ENCODE measurements around the gene METRNL.

Gene METRNL

DNA sequence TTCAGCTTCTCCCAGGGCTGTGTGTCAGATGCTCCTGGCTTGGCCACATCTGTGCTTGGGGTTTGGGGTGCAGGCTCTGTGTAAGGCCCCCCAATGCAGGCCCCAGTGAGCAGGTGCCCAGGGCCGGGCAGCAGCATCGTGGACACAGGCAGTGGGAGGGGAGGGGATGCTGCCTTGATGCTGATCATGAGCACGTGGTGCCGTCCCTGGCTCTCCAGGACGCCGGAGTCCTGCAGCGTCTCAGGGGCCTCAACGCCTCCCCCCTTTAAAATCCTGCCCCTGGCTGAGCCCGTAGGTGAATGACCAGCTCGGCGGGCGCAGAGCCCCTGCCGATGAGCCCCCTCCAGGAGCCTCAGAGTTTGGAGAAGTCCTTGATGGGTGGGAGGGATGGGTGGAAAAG, 9.0 kb downstream of the METRNL start:
- no peak for FAIRE-seq

DNA sequence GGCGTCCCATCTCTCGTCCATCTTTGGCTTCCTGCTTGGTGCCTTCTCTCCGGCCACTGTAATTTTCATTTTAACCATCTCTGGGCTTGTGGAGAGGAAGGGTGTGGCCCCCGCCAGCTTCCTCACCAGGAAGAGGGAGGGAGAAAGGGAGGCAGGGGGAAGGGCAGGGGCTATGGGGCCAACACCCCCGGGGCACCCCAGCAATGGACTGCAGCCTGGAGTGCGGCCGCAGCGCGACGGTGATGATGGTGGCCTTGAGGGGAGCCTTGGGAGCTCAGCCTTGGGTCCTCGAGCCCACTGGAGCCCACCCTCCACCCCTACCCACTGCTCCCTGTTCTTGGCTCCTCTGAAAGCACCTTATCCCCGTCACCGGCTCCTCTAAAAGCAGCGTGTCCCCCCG, 9.5 kb downstream of the METRNL start:
- no peak for FAIRE-seq
- no peak for DNase-seq (ENCODE audit: extremely low spot score, insufficient read length, low read depth)

More for the DNA sequence above, 9.0 kb downstream of the METRNL start:
- no peak for DNase-seq (ENCODE audit: extremely low spot score, insufficient read length, low read depth)

DNA sequence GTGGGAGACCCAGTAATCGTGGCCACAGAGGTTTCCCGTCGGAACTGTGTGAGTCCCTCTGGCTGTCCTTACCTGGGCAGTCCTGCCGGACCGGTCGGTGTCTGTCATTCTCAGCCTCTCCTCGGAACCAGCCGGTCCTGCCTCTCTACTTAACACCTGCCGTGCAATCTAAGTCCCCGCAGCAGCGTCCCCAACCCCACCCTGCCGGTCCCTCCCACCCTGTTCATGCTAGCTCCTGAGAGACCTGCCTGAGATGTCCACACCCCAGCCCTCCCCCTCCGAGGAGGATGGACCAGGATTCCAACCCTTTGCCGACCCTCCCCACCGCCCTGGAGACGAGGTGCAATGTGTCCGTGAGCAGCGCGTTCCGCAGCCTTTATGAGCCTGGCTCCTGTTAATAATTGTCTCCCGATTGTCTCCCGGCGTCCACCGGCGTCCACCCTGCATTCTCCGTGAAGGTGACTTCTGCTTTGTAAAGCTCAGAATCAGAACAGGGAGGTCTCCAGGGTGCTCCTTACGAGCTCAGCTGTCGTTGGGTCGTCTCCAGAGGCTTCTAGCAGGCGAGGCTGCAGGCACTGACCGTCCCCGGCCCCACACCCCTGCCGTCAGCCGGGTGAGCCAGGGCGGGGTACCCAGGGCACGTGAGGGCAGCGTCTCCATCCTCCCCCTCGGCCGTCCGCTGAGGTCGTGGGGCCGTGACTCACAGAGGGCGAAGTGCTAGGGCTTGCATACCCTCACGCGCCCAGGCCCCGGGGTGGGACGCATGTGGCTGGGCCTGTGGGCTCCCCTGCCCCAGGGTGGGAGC, 10.1 kb downstream of the METRNL start:
- FAIRE-seq = no peak
- no peak for DNase-seq (ENCODE audit: extremely low spot score, insufficient read length, low read depth)

DNA sequence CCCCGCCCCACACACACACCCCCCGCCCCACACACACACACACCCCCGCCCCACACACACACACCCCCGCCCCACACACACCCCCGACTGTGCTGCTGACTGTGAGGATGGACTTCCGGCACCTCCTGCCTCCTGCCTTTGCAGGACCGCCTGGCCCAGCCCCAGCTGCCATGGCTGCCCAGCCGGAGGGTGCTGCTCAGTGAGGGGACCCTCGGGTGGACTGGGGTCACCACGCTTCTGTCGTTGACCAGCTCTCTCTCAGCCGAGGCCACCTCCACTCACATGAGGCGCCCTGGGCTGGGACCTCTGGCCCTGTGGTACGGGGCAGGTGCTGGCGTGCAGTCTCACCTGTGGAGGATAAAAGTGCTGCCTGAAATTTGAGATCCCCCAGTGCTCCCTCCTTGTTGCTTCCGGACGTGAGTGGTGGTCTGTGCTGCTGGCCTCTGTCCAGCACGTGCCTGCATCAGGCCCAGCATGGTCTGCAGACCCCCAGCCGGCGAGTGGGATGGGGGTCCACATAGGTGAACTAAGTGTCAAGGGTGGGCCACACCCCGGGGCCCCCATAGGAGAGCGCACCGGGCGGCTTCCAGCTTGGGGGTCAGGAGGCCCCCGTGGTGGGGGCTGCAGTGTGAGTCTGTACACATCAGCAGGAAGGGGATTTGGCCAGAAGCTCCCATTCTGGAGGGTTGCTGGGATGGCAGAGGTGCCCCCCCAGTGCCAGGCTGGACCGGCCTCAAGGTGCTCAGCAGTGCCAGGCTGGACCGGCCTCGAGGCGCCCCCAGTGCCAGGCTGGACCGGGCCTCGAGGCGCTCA, 11.2 kb downstream of the METRNL start:
- DNase-seq (ENCODE audit: extremely low spot score, insufficient read length, low read depth) (no peak), FAIRE-seq (no peak)

DNA sequence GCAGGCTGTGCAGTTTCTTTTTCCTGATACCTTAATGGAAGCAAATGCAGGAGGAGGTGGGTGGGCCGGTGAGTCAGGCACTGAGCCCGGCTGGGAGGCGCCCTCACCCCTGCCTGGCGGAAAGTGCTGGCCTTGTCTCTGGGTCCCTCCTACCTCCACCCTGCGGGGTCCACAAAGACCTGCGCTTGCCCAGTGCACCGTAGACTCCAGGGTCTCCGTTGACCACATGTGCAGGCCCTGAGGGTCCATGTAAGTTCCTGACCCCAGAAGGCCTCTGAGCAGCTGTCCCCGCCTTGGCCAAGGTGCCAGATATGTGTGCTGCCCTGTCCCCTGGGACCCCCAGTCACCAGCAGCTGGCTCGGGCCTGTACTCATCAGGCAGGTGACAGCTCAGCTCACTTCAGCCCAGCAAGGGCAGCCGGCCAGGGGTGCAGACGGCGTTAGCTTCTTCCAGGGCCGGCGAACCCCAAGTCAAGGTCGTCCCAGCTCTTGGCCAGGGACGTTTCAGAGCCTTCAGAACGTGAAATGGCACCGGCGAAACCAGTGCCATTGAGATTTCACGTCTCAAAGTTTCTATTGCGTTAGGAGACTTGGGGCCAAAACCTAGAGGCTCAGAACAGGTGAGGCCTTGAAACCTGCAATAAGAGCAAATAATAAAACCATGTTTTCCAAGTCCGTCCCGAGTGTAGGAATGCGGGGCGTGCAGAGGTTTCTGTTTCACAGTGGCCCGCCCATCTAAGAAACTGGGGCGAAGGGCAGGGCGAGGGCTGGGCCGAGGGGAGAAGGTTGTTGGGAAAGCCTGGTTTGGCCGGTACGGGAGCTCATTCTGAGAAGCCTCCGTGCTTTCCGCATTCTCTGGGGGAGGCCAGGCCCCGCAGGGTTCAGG, 12.1 kb downstream of the METRNL start:
- FAIRE-seq = no peak
- DNase-seq (ENCODE audit: extremely low spot score, insufficient read length, low read depth) = no peak

DNA sequence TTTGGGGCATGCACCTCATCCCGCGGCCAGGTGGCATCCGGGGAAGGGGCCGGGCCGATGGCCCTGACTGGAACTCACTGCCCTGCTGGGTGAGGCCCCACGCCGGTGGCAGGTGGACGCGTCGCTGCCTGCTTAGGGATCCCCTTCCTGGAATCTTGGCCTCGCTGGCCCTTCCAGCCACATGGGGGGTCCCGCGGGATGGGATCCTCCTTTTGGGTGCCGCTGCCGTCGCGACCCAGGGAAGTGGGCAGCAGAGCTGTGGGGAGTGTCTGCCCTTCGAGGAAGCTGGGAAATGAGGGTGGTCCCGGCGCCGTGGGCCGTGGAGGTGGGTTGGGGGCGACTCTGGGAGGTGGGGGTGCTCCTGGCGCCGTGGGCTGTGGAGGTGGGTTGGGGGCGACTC, 12.8 kb downstream of the METRNL start:
- no peak for DNase-seq (ENCODE audit: extremely low spot score, insufficient read length, low read depth)
- no peak for FAIRE-seq

DNA sequence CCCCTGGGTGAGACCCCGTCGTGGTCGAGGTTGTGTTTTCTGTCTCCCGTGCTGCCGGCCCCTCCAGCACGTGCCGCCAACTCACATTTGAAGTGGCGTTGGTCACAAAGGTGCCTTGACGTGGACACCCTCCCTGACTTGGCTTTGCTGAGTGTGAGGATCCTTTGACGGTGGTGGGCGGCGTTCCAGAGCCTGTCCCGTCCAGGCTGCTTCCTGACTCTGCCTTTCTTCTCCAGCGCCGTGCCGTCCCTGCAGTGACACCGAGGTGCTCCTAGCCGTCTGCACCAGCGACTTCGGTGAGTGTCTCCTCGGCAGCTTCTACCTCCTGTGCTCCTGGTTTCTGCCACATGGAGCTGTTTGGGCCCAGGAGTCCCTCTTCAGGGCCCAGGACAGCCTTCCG, 13.5 kb downstream of the METRNL start:
- FAIRE-seq (no peak), DNase-seq (ENCODE audit: extremely low spot score, insufficient read length, low read depth) (no peak)

DNA sequence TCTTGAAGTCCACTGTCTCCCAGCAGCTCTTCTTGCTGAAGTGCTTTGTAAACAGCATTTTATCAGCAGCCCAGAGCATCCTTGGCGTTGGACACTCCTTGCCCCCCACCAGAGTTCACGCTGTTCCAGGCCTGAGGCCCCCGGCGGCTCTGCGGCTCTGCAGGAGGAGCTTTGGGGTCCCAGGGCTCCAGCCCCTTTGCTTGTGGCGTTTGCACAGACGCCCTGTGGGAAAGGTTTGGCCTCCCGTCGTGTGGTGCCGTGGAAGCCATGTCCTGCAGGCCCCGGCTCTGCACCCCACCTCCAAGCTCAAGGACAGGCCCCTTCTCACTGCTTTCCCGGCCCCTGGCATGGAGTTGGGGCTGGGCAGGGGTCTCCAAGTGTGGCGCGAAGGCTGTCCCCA, 14.1 kb downstream of the METRNL start:
- DNase-seq (ENCODE audit: extremely low spot score, insufficient read length, low read depth) = no peak
- FAIRE-seq = no peak

DNA sequence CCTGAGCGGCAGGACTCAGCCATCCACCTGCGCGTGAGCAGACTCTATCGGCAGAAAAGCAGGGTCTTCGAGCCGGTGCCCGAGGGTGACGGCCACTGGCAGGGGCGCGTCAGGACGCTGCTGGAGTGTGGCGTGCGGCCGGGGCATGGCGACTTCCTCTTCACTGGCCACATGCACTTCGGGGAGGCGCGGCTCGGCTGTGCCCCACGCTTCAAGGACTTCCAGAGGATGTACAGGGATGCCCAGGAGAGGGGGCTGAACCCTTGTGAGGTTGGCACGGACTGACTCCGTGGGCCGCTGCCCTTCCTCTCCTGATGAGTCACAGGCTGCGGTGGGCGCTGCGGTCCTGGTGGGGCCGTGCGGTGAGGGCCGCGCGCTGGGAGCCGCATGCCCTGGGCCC, 14.9 kb downstream of the METRNL start:
- DNase-seq (ENCODE audit: extremely low spot score, insufficient read length, low read depth) = no peak
- no peak for FAIRE-seq

DNA sequence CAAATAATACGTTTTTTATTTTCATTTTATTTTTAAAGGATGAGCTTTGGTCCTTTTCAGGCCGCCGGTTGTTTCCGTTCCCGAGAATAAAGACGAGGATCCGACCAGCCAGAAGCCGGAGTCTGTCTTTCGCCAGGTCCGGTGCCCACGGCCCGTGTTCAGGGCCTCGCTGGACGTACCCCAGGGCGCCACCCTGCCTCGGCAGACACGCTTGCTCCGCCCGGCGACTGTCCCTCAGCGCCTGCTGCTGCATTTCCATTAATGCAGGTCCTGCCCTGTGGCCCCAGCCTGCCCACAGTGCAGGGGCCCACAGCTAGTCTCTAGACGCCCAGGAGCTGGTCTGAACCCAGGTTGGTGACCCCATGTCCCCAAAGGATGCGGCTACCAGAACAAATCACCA, 15.6 kb downstream of the METRNL start:
- DNase-seq (ENCODE audit: extremely low spot score, insufficient read length, low read depth) = no peak
- FAIRE-seq = no peak

DNA sequence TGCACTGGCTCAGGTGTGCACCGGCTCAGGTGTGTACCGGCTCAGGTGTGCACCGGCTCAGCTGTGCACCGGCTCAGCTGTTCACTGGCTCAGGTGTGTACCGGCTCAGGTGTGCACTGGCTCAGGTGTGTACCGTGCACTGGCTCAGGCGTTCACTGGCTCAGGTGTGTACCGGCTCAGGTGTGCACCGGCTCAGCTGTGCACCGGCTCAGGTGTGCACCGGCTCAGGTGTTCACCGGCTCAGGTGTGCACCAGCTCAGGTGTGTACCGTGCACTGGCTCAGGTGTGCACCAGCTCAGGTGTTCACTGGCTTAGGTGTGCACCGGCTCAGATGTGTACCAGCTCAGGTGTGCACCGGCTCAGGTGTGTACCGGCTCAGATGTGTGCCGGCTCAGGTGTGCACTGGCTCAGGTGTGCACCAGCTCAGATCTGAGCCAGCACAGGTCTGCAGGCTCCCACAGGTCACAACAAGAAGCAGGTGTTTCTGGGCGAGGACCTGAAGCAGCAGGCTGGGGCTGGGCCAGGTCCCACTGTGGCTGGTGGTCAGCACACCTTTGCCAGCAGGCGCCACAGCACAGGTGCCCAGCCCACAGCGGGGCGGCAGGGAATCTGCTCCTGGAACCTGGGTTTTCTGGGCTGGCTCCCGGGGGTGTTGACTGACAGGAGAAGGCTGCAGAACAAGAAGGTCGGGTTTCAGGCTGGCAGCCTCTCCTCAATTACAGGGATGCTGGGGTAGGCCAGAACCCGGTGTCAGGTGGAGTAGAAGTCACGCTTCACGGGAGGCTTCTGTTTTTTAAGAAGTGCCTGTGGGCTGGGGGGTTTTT, 17.2 kb downstream of the METRNL start:
- DNase-seq (ENCODE audit: extremely low spot score, insufficient read length, low read depth) (no peak), FAIRE-seq (no peak)

DNA sequence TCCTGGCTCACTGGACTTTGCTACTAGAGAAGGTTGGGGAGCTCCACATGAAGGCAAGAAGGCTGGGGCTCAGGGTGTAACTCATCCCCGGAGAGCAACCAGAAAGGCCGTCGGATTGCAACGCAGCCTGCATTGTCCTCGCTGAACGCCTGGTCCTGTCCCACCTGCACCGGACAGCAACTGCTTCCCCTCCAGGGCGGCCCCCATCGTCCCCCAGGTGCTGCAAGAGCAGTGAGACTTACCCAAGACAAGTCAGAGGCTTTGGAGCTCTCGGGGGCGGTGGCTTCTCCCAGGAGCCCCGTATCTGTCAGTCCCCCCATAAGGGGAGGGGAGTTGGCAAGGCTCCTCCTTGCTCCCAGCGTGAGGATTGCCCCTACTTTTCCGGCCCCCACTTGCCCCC, 18.4 kb downstream of the METRNL start:
- FAIRE-seq = no peak

DNA sequence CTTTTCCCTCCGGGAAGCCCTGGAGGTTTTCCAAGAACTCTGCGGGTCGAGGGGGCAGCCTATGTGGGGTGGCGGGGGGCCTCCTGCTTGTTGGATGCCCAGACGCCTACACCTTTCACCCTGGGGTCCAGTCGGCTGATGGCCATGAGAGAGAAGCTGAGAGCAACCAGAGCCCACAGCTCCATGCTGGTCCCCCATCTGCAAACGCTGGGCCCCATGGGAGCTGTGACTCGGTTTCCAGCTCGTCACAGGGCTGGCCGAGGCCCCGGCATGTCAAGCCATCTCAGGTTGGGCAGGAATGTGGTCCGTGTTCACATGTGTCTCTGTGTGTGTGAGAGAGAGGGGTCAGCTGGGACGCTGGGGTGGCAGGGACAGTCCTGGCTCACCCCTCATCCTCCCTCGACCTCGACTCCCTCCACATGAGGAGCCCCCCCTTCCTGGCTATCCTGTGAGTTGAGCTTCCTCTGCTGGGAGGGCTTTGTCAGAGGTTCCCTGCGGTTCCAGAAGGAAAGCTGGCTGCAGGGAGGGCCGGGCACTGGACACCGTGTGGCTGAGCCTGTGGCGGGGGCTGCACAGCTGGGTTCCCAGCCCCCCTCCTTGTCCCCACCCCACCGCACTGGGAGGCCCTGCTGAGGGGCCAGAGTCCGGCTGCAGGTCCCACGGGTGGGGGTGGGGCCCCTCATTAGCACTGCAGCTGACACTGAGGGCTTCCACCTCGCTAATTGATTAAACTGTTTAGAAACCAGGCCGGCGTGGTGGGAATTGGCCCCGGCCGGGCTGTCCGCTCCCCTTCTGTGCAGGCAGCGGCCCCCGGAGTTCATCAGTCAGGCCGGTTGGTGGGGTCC, 19.1 kb downstream of the METRNL start:
- FAIRE-seq (no peak), DNase-seq (ENCODE audit: extremely low spot score, insufficient read length, low read depth) (no peak)

More for the DNA sequence above, 18.4 kb downstream of the METRNL start:
- DNase-seq (ENCODE audit: extremely low spot score, insufficient read length, low read depth) = no peak

DNA sequence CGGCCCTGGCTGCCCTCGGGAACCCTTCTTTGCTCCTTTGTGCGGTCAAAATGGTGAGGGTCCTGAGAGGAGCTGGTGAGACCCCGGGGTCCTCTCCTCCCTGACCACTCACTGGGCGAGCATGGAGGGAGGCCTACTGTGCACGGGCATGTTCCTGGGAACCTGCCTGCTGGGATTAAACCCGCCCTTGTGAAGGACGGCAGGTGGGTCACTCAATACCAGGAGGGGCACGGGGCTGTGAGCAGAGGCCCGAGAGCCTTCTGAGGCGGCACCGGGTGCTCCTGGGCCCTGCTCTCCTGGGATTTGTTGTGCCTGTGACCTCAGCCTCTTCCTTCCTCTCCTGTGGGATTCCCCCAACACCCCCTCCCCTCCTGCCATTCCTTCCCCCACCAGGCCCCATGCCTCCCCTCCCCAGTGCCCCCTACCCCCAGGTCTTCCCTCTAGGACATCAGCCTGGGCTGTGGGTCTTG, 19.7 kb downstream of the METRNL start:
- FAIRE-seq = no peak

DNA sequence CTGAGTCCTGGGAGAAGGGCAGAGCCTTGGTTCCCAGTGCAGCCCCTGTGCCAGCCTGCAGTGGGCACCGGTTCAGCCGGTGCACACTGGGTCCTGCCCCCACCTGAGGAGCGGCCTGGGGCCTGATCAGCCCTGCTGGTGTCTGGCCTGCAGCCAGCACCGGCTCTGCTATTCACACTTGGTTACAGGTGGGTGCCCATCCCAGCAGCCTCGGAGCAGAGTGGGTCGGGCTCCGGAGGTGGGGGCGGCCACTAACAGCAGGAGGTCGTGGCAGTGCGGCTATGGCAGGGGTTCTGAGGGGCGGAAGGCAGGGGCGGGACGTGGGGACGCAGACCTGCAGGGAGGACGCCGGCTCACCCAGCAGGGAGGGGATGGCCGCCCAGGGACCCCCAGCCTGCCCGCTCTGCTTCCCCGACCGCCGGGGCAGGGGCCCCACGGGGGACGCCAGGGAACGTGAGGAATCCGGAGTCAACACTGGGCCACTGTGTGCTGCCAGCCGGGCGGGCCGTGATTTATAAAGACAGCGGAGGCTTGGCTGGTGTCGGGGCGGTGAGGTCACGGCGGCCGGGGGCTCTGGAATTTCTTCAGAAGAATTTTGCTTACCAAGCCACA, 20.3 kb downstream of the METRNL start:
- FAIRE-seq (no peak), DNase-seq (ENCODE audit: extremely low spot score, insufficient read length, low read depth) (no peak)

More for the DNA sequence above, 19.7 kb downstream of the METRNL start:
- DNase-seq (ENCODE audit: extremely low spot score, insufficient read length, low read depth) = no peak

DNA sequence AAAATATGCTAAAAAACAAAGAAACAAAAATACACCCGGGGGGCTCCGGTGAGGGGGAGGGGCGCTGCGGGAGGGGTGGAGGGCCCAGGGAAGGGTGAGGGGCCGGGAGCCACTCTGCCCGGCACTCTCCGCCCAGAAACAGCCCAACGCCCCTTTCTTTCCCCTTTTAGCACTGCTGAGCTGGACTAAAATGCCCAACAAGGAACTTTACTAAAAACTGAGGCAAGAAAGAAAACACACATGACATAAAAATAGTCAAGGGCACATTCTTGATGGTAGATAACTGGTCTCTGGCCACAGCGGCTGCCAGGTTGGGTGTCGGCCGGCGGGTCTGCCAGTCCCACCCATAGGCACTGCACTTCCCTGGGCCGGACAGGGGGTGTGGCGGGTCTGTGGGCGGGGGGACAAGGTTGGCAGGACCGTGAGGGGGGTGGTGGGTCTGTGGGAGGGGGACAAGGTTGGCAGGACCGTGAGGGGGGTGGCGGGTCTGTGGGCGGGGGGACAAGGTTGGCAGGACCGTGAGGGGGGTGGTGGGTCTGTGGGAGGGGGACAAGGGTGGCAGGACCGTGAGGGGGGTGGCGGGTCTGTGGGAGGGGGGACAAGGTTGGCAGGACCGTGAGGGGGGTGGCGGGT, 20.9 kb downstream of the METRNL start:
- FAIRE-seq = no peak

DNA sequence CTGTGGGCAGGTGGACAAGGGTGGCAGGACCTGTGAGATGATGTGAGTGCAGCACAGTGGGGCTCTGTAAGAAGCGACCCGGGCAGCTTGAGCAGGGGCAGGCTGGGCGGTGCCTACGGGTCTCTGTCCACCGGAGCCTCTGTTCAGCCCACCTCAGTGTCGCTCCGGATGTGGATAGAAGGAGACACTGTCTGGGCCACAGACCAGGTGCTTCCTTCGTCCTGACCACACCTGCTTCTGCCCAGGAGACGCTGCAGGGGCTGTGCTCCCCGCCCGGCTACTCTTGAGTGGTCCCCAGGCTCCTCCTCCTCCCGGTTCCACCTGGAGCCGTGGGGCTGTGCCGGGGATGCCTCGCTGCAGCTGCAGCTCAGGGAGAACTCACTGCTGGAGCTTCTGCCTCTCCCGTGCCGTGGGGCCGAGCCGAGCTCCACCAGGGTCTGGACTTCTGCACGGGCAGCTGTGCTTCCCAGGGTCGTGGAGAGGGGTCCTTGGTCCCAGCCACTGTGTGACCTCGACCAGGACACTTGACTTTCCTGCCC, 21.5 kb downstream of the METRNL start:
- no peak for DNase-seq (ENCODE audit: extremely low spot score, insufficient read length, low read depth)
- no peak for FAIRE-seq

More for the DNA sequence above, 20.9 kb downstream of the METRNL start:
- no peak for DNase-seq (ENCODE audit: extremely low spot score, insufficient read length, low read depth)
